GM23338 (cell line): Measurements from ENCODE around the gene IFNL3. TPM values are rescaled to one million over a fixed set of nuclear protein-coding genes. Genes with fewer than 3 reads are reported as not detected.

Experiments
- ATAC-seq: fragments of 200-7000 bp; cut with Tn5 transposase; 3 replicates; pipeline ENCODE4 v1.9.1; 2020
- DNase-seq: peaks from one replicate; pipeline ENCODE4 v3.0.0-alpha.2; 2015; ENCODE audit warnings: low spot score
- H2AFZ ChIP-seq: fragments of 200-600 bp; sonication (generic); 2 replicates; pipeline ENCODE4 v1.8.0; 2016; ENCODE audit warnings: antibody characterized with exemption, mild to moderate bottlenecking, moderate library complexity
- H3F3A ChIP-seq: fragments of 200-600 bp; sonication (generic); replicated peaks from 2 replicates; pipeline ENCODE4 v1.8.0; 2017; ENCODE audit warnings: antibody characterized with exemption, mixed run types, low read depth
- H3K27ac ChIP-seq: fragments of 200-600 bp; sonication (generic); 2 replicates; pipeline ENCODE4 v1.6.1; 2016; ENCODE audit warnings: low read depth
- H3K27me3 ChIP-seq: fragments of 200-600 bp; sonication (generic); 2 replicates; pipeline ENCODE4 v1.8.0; 2016; ENCODE audit warnings: mild to moderate bottlenecking, mixed run types, moderate library complexity; ENCODE audit not compliant: insufficient read depth
- H3K36me3 ChIP-seq: fragments of 200-600 bp; sonication (generic); 2 replicates; pipeline ENCODE4 v1.8.0; 2016; ENCODE audit warnings: mild to moderate bottlenecking; ENCODE audit not compliant: insufficient read depth
- H3K4me1 ChIP-seq: fragments of 200-600 bp; sonication (generic); 2 replicates; pipeline ENCODE4 v1.8.0; 2016; ENCODE audit warnings: mild to moderate bottlenecking, moderate library complexity; ENCODE audit not compliant: insufficient read depth
- H3K4me2 ChIP-seq: fragments of 200-600 bp; sonication (generic); 2 replicates; pipeline ENCODE4 v1.7.1; 2017; ENCODE audit warnings: mixed run types
- H3K4me3 ChIP-seq: fragments of 200-600 bp; sonication (generic); 2 replicates; pipeline ENCODE4 v1.6.1; 2016; ENCODE audit warnings: mixed run types
- H3K79me2 ChIP-seq: fragments of 200-600 bp; sonication (generic); replicated peaks from 2 replicates; pipeline ENCODE4 v1.8.0; 2017; ENCODE audit warnings: mild to moderate bottlenecking; ENCODE audit not compliant: insufficient read depth
- H3K9me2 ChIP-seq: fragments of 200-600 bp; sonication (generic); 2 replicates; pipeline ENCODE4 v1.8.0; 2017; ENCODE audit not compliant: insufficient read depth
- H4K20me1 ChIP-seq: fragments of 200-600 bp; sonication (generic); replicated peaks from 2 replicates; pipeline ENCODE4 v1.8.0; 2017; ENCODE audit warnings: mild to moderate bottlenecking; ENCODE audit not compliant: insufficient read depth
- H3K27ac Mint-ChIP-seq: 2 replicates; pipeline ENCODE4 v1.8.0; 2020; ENCODE audit warnings: inconsistent platforms, mild to moderate bottlenecking, moderate library complexity, mixed read lengths
- H3K27me3 Mint-ChIP-seq: 3 replicates; pipeline ENCODE4 v1.8.0; 2022; ENCODE audit warnings: low read depth, mild to moderate bottlenecking, moderate library complexity, mixed read lengths, inconsistent platforms; ENCODE audit not compliant: insufficient read depth, poor library complexity
- H3K36me3 Mint-ChIP-seq: 3 replicates; pipeline ENCODE4 v1.8.0; 2021; ENCODE audit warnings: low read depth, mild to moderate bottlenecking, inconsistent platforms, moderate library complexity, mixed read lengths
- H3K4me1 Mint-ChIP-seq: 3 replicates; pipeline ENCODE4 v1.8.0; 2020; ENCODE audit warnings: mild to moderate bottlenecking, inconsistent platforms, mixed read lengths
- H3K4me3 Mint-ChIP-seq: 3 replicates; pipeline ENCODE4 v1.8.0; 2021; ENCODE audit warnings: moderate library complexity, mild to moderate bottlenecking, inconsistent platforms, mixed read lengths
- H3K9me3 Mint-ChIP-seq: 3 replicates; pipeline ENCODE4 v1.8.0; 2020; ENCODE audit warnings: moderate library complexity, mild to moderate bottlenecking, inconsistent platforms, mixed read lengths
- CREB1 ChIP-seq: fragments of 250-450 bp; sonication (Bioruptor Pico); IDR thresholded peaks from 2 replicates; pipeline ENCODE4 v1.5.0; 2020; ENCODE audit warnings: low read depth, mild to moderate bottlenecking, moderate library complexity
- CTCF ChIP-seq, 2 experiments: fragments of 200-600 bp in 1 of 2; sonication (generic) in 1 of 2; conservative IDR thresholded peaks; 2 replicates each; pipeline versions ENCODE4 v1.5.1 to v1.6.1; 2016 to 2017; ENCODE audit warnings: antibody characterized with exemption in 2 of 2, low read depth in 2 of 2, mild to moderate bottlenecking in 2 of 2, moderate library complexity in 1 of 2
- ETS1 ChIP-seq: IDR thresholded peaks from 2 replicates; pipeline ENCODE4 v1.6.1; 2016; ENCODE audit warnings: antibody characterized with exemption
- EZH2 ChIP-seq: fragments of 200-600 bp; sonication (generic); IDR thresholded peaks from one replicate; pipeline ENCODE4 v1.8.0; 2017; ENCODE audit warnings: antibody characterized with exemption, mild to moderate bottlenecking, low read depth; ENCODE audit not compliant: unreplicated experiment
- EZH2phosphoT487 ChIP-seq: fragments of 200-600 bp; sonication (generic); IDR thresholded peaks from one replicate; pipeline ENCODE4 v1.8.1; 2018; ENCODE audit warnings: antibody characterized with exemption; ENCODE audit not compliant: unreplicated experiment
- JUNB ChIP-seq: IDR thresholded peaks from one replicate; pipeline ENCODE4 v1.6.1; 2016; ENCODE audit warnings: antibody characterized with exemption; ENCODE audit not compliant: unreplicated experiment
- NANOG ChIP-seq: IDR thresholded peaks from 2 replicates; pipeline ENCODE4 v1.6.1; 2016; ENCODE audit warnings: antibody characterized with exemption, borderline replicate concordance
- POLR2AphosphoS5 ChIP-seq: IDR thresholded peaks from 2 replicates; pipeline ENCODE4 v1.6.1; 2016; ENCODE audit warnings: antibody characterized with exemption, low read depth
- REST ChIP-seq: IDR thresholded peaks from one replicate; pipeline ENCODE4 v1.6.1; 2018; ENCODE audit warnings: antibody characterized with exemption; ENCODE audit not compliant: unreplicated experiment
- STAT1 ChIP-seq: IDR thresholded peaks from one replicate; pipeline ENCODE4 v1.6.1; 2016; ENCODE audit warnings: antibody characterized with exemption; ENCODE audit not compliant: unreplicated experiment
- ZNF114 ChIP-seq: fragments of 250-450 bp; sonication (Bioruptor Pico); IDR thresholded peaks from 2 replicates; pipeline ENCODE4 v1.5.0; 2020; ENCODE audit warnings: mild to moderate bottlenecking, moderate library complexity
- ZNF331 ChIP-seq: fragments of 250-450 bp; sonication (Bioruptor Pico); IDR thresholded peaks from 2 replicates; pipeline ENCODE4 v1.5.0; 2020; ENCODE audit warnings: low read depth, mild to moderate bottlenecking, moderate library complexity
- polyA plus RNA-seq: library from polyadenylated mRNA; unstranded; fragments of >200 nt; fragmentation: Nextera tagmentation; extraction: Ambion mirVana; gene quantifications from 2 replicates; pipeline ENCODE4 v1.2.1, GENCODE V29; 2016
- total RNA-seq: library from RNA; depleted of rRNA; stranded (reverse); fragments of >200 nt; shearing (Covaris generic); gene quantifications from 2 replicates; pipeline ENCODE4 v1.2.3, GENCODE V29; 2014
- TF ChIP-seq, protein P1 (sequence below): fragments of 250-450 bp; sonication (Bioruptor Pico); IDR thresholded peaks from 2 replicates; pipeline ENCODE4 v1.5.0; 2020; ENCODE audit warnings: mild to moderate bottlenecking, moderate library complexity

IFNL3 gene
- total and polyA plus RNA-seq, 2 experiments from 2014 or later, result not detected

DNA sequence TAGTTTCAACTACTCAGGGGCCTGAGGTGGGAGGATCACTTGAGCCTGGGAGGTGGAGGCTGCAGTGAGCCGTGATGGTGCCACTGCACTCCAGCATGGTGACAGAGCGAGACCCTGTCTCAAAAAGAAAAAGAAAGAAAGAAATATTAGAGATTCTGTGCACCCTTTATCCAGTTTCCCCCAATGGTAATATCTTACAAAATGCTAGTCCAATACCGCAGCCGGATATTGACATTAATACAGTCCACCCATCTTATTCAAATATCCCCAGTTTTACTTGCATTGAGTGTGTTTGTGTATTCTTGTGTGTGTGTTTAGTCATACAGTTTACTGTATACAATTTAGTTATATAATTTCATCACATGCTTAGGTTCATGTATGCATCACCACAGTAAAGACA, 12.4 kb upstream of the IFNL3 start:
- no peak overlapping the region for H3K27ac Mint-ChIP-seq
- TF ChIP-seq ETS1, result no peak
- TF ChIP-seq, protein P1, sequence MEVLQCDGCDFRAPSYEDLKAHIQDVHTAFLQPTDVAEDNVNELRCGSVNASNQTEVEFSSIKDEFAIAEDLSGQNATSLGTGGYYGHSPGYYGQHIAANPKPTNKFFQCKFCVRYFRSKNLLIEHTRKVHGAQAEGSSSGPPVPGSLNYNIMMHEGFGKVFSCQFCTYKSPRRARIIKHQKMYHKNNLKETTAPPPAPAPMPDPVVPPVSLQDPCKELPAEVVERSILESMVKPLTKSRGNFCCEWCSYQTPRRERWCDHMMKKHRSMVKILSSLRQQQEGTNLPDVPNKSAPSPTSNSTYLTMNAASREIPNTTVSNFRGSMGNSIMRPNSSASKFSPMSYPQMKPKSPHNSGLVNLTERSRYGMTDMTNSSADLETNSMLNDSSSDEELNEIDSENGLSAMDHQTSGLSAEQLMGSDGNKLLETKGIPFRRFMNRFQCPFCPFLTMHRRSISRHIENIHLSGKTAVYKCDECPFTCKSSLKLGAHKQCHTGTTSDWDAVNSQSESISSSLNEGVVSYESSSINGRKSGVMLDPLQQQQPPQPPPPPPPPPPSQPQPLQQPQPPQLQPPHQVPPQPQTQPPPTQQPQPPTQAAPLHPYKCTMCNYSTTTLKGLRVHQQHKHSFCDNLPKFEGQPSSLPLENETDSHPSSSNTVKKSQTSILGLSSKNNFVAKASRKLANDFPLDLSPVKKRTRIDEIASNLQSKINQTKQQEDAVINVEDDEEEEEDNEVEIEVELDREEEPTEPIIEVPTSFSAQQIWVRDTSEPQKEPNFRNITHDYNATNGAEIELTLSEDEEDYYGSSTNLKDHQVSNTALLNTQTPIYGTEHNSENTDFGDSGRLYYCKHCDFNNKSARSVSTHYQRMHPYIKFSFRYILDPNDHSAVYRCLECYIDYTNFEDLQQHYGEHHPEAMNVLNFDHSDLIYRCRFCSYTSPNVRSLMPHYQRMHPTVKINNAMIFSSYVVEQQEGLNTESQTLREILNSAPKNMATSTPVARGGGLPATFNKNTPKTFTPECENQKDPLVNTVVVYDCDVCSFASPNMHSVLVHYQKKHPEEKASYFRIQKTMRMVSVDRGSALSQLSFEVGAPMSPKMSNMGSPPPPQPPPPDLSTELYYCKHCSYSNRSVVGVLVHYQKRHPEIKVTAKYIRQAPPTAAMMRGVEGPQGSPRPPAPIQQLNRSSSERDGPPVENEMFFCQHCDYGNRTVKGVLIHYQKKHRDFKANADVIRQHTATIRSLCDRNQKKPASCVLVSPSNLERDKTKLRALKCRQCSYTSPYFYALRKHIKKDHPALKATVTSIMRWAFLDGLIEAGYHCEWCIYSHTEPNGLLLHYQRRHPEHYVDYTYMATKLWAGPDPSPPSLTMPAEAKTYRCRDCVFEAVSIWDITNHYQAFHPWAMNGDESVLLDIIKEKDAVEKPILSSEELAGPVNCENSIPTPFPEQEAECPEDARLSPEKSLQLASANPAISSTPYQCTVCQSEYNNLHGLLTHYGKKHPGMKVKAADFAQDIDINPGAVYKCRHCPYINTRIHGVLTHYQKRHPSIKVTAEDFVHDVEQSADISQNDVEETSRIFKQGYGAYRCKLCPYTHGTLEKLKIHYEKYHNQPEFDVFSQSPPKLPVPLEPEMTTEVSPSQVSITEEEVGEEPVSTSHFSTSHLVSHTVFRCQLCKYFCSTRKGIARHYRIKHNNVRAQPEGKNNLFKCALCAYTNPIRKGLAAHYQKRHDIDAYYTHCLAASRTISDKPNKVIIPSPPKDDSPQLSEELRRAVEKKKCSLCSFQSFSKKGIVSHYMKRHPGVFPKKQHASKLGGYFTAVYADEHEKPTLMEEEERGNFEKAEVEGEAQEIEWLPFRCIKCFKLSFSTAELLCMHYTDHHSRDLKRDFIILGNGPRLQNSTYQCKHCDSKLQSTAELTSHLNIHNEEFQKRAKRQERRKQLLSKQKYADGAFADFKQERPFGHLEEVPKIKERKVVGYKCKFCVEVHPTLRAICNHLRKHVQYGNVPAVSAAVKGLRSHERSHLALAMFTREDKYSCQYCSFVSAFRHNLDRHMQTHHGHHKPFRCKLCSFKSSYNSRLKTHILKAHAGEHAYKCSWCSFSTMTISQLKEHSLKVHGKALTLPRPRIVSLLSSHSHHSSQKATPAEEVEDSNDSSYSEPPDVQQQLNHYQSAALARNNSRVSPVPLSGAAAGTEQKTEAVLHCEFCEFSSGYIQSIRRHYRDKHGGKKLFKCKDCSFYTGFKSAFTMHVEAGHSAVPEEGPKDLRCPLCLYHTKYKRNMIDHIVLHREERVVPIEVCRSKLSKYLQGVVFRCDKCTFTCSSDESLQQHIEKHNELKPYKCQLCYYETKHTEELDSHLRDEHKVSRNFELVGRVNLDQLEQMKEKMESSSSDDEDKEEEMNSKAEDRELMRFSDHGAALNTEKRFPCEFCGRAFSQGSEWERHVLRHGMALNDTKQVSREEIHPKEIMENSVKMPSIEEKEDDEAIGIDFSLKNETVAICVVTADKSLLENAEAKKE (CRISPR knock-in tag), result no peak
- TF ChIP-seq CREB1, result no peak
- TF ChIP-seq POLR2AphosphoS5, result no peak
- TF ChIP-seq NANOG, result no peak
- no peak for TF ChIP-seq EZH2
- TF ChIP-seq STAT1, result no peak
- TF ChIP-seq CTCF (conservative IDR thresholded peaks at IDR 0.05; ENCODE audit: low read depth in 2 of 2), result no peak
- no peak for TF ChIP-seq ZNF114 (CRISPR knock-in tag)
- TF ChIP-seq EZH2phosphoT487, result no peak
- TF ChIP-seq REST, result no peak
- TF ChIP-seq JUNB, result no peak
- no peak for TF ChIP-seq ZNF331 (CRISPR knock-in tag)
- Histone ChIP-seq H3K9me2 (no peaks in the 10 kb centered on the region), H3K4me2 (no peak overlapping the region), H4K20me1 (peaks cover 2% of the 10 kb centered on the region; the same call in 1 of the 2 replicates), H3K36me3 (no peaks in the 10 kb centered on the region), H3F3A (no peaks in the 10 kb centered on the region), H2AFZ (no peak overlapping the region), H3K27ac (no peak overlapping the region), H3K79me2 (no peaks in the 10 kb centered on the region), H3K4me3 (no peak overlapping the region), H3K4me1 (no peaks in the 10 kb centered on the region), H3K27me3 (peaks cover 34% of the 10 kb centered on the region)
- H3K36me3 Mint-ChIP-seq, result no peaks in the 10 kb centered on the region
- ATAC-seq, result no peak
- peaks cover under 1% of the 10 kb centered on the region; the same call in 1 of the 3 replicates for H3K4me1 Mint-ChIP-seq
- DNase-seq, result no peak
- peaks cover 21% of the 10 kb centered on the region for H3K27me3 Mint-ChIP-seq
- no peak overlapping the region for H3K4me3 Mint-ChIP-seq
- H3K9me3 Mint-ChIP-seq, result peaks cover 3% of the 10 kb centered on the region; the same call in 2 of the 3 replicates
